A673 (cell line): Measurements from ENCODE around the gene ITGAV. TPM values are rescaled to one million over a fixed set of nuclear protein-coding genes. Genes with fewer than 3 reads are reported as not detected.

ENCODE experiments used
- BruUV-seq: library from RNA; stranded (reverse); fragments of 400-500 nt; replicated peaks from 2 replicates; lab custom pipeline; 2021; lab: Mats Ljungman, UMichigan
- CTCF ChIA-PET: fragments of 300-600 bp; sonication (Branson Sonifier 250); formaldehyde crosslinking; loops from one replicate; lab custom pipeline; 2022; ENCODE audit warnings: antibody characterized with exemption; lab: Charles Lee
- POLR2A ChIA-PET: fragments of 300-600 bp; sonication (Branson Sonifier 250); formaldehyde crosslinking; loops from one replicate; lab custom pipeline; 2022; ENCODE audit warnings: antibody characterized with exemption; ENCODE audit not compliant: low non-redundant PET; lab: Charles Lee
- DNase-seq: peaks from one replicate; pipeline ENCODE4 v3.0.0-alpha.2; 2015; ENCODE audit warnings: low spot score
- H3K27ac ChIP-seq: fragments of 200-600 bp; sonication (generic); 2 replicates; pipeline ENCODE4 v1.5.1; 2016; ENCODE audit warnings: mixed run types, low read depth, mild to moderate bottlenecking, mixed read lengths, antibody characterized with exemption, low read length; ENCODE audit not compliant: poor library complexity, severe bottlenecking
- H3K27me3 ChIP-seq: fragments of 200-600 bp; sonication (generic); replicated peaks from 2 replicates; pipeline ENCODE4 v1.6.1; 2017; ENCODE audit warnings: mixed run types, low read depth, mild to moderate bottlenecking, mixed read lengths, antibody characterized with exemption, low read length; ENCODE audit not compliant: insufficient read depth, poor library complexity
- H3K36me3 ChIP-seq: fragments of 200-600 bp; sonication (generic); 2 replicates; pipeline ENCODE4 v1.6.1; 2016; ENCODE audit warnings: mixed run types, mild to moderate bottlenecking, mixed read lengths, antibody characterized with exemption, low read length; ENCODE audit not compliant: insufficient read depth, poor library complexity, severe bottlenecking
- H3K4me1 ChIP-seq: fragments of 200-600 bp; sonication (generic); 2 replicates; pipeline ENCODE4 v1.6.1; 2017; ENCODE audit warnings: mixed run types, mild to moderate bottlenecking, mixed read lengths, antibody characterized with exemption, low read length; ENCODE audit not compliant: insufficient read depth, poor library complexity, severe bottlenecking
- H3K4me3 ChIP-seq: fragments of 200-600 bp; sonication (generic); 2 replicates; pipeline ENCODE4 v1.5.1; 2016; ENCODE audit warnings: low read depth, mixed run types, mild to moderate bottlenecking, mixed read lengths, low read length; ENCODE audit not compliant: poor library complexity, severe bottlenecking
- H3K9me3 ChIP-seq: fragments of 200-600 bp; sonication (generic); 2 replicates; pipeline ENCODE4 v1.6.1; 2016; ENCODE audit warnings: mixed run types, low read depth, mild to moderate bottlenecking, mixed read lengths, antibody characterized with exemption, low read length; ENCODE audit not compliant: poor library complexity, severe bottlenecking
- EZH2 ChIP-seq: fragments of 200-600 bp; sonication (generic); IDR thresholded peaks from 2 replicates; pipeline ENCODE4 v1.6.1; 2017; ENCODE audit warnings: borderline replicate concordance, low read depth, mild to moderate bottlenecking, mixed read lengths, antibody characterized with exemption, low read length; ENCODE audit not compliant: poor library complexity, severe bottlenecking
- intact Hi-C: fragments of 100-400 bp; cut with micrococcal nuclease; formaldehyde crosslinking; loops from one replicate; pipeline ENCODE4 v1.10.0; 2022; ENCODE audit not compliant: unreplicated experiment
- total RNA-seq: library from RNA; stranded (reverse); gene quantifications from 2 replicates; pipeline ENCODE4 v1.2.3, GENCODE V29; 2021
- TF ChIP-seq, protein P1 (sequence below): fragments of 300-800, 200-600 bp; sonication (generic); conservative IDR thresholded peaks from 2 replicates; pipeline ENCODE4 v1.5.1; 2017; ENCODE audit warnings: low read depth, mild to moderate bottlenecking, antibody characterized with exemption, low read length, moderate library complexity, mixed read lengths

ITGAV gene
- total RNA-seq, 1 experiment from 2014 or later = 28.4 TPM

- POLR2A ChIA-PET = no interaction called here
- intact Hi-C loops = no loop called here
- no peak overlapping the region for H3K27ac ChIP-seq
Observed at GRCh38 chr2:186558512-186559276, 31.2 kb upstream of the ITGAV start.

DNA sequence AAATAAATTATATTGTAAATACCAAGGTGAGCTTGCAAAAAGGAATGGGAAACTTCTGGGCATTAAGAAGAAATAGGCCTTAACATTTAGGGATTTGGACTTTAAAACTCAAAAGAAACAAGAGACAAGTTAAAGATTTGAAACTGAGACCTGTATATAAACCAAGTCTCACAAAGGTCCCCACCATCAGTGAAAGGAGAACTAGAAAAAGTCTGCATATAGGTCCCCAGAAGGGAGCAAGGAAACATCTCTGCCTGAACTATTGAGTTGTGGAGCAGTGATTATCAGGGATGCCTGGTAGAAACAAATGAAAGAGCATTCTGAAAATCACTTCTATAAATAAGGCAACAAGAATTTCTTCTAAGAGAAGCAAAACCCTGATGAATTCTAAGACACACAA, 30.5 kb upstream of the ITGAV start:
- Histone ChIP-seq H3K27ac (no peak overlapping the region), H3K4me3 (no peak overlapping the region), H3K27me3 (no peaks in the 10 kb centered on the region), H3K36me3 (no peaks in the 10 kb centered on the region), H3K4me1 (peaks cover 4% of the 10 kb centered on the region), H3K9me3 (no peaks in the 10 kb centered on the region)
- intact Hi-C loops = no loop called here
- DNase-seq = no peak
- no TSS peak for BruUV-seq
- CTCF ChIA-PET = no interaction called here
- TF ChIP-seq, protein P1, sequence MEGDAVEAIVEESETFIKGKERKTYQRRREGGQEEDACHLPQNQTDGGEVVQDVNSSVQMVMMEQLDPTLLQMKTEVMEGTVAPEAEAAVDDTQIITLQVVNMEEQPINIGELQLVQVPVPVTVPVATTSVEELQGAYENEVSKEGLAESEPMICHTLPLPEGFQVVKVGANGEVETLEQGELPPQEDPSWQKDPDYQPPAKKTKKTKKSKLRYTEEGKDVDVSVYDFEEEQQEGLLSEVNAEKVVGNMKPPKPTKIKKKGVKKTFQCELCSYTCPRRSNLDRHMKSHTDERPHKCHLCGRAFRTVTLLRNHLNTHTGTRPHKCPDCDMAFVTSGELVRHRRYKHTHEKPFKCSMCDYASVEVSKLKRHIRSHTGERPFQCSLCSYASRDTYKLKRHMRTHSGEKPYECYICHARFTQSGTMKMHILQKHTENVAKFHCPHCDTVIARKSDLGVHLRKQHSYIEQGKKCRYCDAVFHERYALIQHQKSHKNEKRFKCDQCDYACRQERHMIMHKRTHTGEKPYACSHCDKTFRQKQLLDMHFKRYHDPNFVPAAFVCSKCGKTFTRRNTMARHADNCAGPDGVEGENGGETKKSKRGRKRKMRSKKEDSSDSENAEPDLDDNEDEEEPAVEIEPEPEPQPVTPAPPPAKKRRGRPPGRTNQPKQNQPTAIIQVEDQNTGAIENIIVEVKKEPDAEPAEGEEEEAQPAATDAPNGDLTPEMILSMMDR = no peak
- TF ChIP-seq EZH2 = no peak
- POLR2A ChIA-PET = no interaction called here

More at GRCh38 chr2:186558512-186559276, 31.2 kb upstream of the ITGAV start:
- TF ChIP-seq, protein P1 = no peak
- no peak for TF ChIP-seq EZH2
- no peaks in the 10 kb centered on the region for H3K36me3 ChIP-seq
- DNase-seq = no peak
- CTCF ChIA-PET = no interaction called here
- no peak overlapping the region for H3K4me3 ChIP-seq
- H3K27me3 ChIP-seq = no peaks in the 10 kb centered on the region
- peaks cover 4% of the 10 kb centered on the region for H3K4me1 ChIP-seq
- H3K9me3 ChIP-seq = no peaks in the 10 kb centered on the region
- no TSS peak for BruUV-seq

DNA sequence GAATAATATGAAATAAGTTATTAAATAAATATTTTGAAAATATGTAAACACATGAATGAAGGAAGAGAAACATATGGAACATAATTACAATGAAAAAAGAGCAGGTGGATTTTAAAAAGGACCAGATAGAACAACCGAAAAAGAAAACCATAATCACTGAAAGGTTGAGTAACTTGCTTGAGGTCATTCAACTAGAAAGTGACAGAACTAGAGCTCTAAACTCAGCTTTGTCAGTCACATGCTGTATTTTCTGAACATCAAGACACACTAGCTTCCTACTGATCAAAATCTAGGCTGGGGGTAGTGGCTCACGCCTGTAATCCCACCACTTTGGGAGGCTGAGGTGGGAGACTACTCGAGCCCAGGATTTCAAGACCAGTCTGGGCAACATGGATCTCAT, 30.0 kb upstream of the ITGAV start:
- no peaks in the 10 kb centered on the region for H3K36me3 ChIP-seq
- BruUV-seq = no TSS peak
- H3K9me3 ChIP-seq = no peaks in the 10 kb centered on the region
- no peak overlapping the region for H3K27ac ChIP-seq
- no peak for TF ChIP-seq EZH2
- TF ChIP-seq, protein P1 = no peak
- no peak overlapping the region for H3K4me3 ChIP-seq
- no peaks in the 10 kb centered on the region for H3K27me3 ChIP-seq
- CTCF ChIA-PET = no interaction called here
- intact Hi-C loops = no loop called here
- peaks cover 4% of the 10 kb centered on the region for H3K4me1 ChIP-seq
- POLR2A ChIA-PET = no interaction called here
- no peak for DNase-seq
